RWPE2 (cell line): ENCODE results near the gene MAJIN.
A peak's percentile ranks its signal among the peaks of the same experiment; 100 is the strongest.

Experiments used
- ATAC-seq: fragments of 200-7000 bp; cut with Tn5 transposase; 3 replicates; pipeline ENCODE4 v1.9.1; 2021; ENCODE audit warnings: low read depth
- DNase-seq: peaks from one replicate; pipeline ENCODE4 v3.0.0-alpha.2; 2020; ENCODE audit warnings: low spot score
- H3K27ac ChIP-seq: fragments of 450-650 bp; 2 replicates; pipeline ENCODE4 v1.5.1; 2017; ENCODE audit warnings: mild to moderate bottlenecking; ENCODE audit not compliant: poor library complexity, severe bottlenecking
- H3K27me3 ChIP-seq: fragments of 250-450 bp; sonication (Bioruptor Pico); 2 replicates; pipeline ENCODE4 v1.5.1; 2021; ENCODE audit warnings: mild to moderate bottlenecking, moderate library complexity; ENCODE audit not compliant: insufficient read depth, poor library complexity, severe bottlenecking
- H3K36me3 ChIP-seq: fragments of 250-450 bp; sonication (Bioruptor Pico); 2 replicates; pipeline ENCODE4 v1.5.1; 2020; ENCODE audit warnings: low read depth, mild to moderate bottlenecking, moderate library complexity
- H3K4me1 ChIP-seq: fragments of 250-450 bp; sonication (Bioruptor Pico); 2 replicates; pipeline ENCODE4 v1.5.1; 2021; ENCODE audit warnings: mild to moderate bottlenecking, moderate library complexity; ENCODE audit not compliant: insufficient read depth, poor library complexity, severe bottlenecking
- H3K4me3 ChIP-seq: fragments of 250-450 bp; sonication (Bioruptor Pico); 2 replicates; pipeline ENCODE4 v1.5.1; 2021; ENCODE audit warnings: mild to moderate bottlenecking, moderate library complexity; ENCODE audit not compliant: severe bottlenecking
- H3K9me3 ChIP-seq: fragments of 250-450 bp; sonication (Bioruptor Pico); 2 replicates; pipeline ENCODE4 v1.5.1; 2021; ENCODE audit warnings: mild to moderate bottlenecking, moderate library complexity; ENCODE audit not compliant: severe bottlenecking
- TF ChIP-seq, protein P1 (sequence below): fragments of 450-650 bp; IDR thresholded peaks from one replicate; pipeline ENCODE4 v1.5.1; 2017; ENCODE audit warnings: mild to moderate bottlenecking, moderate library complexity; ENCODE audit not compliant: poor library complexity, severe bottlenecking

The MAJIN gene

GRCh38 chr11:64919627-64920026 is 52.3 kb downstream of the MAJIN start:
- TF ChIP-seq, protein P1, sequence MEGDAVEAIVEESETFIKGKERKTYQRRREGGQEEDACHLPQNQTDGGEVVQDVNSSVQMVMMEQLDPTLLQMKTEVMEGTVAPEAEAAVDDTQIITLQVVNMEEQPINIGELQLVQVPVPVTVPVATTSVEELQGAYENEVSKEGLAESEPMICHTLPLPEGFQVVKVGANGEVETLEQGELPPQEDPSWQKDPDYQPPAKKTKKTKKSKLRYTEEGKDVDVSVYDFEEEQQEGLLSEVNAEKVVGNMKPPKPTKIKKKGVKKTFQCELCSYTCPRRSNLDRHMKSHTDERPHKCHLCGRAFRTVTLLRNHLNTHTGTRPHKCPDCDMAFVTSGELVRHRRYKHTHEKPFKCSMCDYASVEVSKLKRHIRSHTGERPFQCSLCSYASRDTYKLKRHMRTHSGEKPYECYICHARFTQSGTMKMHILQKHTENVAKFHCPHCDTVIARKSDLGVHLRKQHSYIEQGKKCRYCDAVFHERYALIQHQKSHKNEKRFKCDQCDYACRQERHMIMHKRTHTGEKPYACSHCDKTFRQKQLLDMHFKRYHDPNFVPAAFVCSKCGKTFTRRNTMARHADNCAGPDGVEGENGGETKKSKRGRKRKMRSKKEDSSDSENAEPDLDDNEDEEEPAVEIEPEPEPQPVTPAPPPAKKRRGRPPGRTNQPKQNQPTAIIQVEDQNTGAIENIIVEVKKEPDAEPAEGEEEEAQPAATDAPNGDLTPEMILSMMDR = no peak
- peaks cover 5% of the 10 kb centered on the region for H3K4me1 ChIP-seq
- H3K36me3 ChIP-seq = no peaks in the 10 kb centered on the region
- H3K27ac ChIP-seq = no peak overlapping the region
- H3K27me3 ChIP-seq = no peaks in the 10 kb centered on the region
- ATAC-seq = no peak
- DNase-seq = no peak
- H3K4me3 ChIP-seq = no peak overlapping the region
- H3K9me3 ChIP-seq = no peaks in the 10 kb centered on the region

GRCh38 chr11:64918017-64918416 is 53.9 kb downstream of the MAJIN start:
- Histone ChIP-seq H3K4me1 (peaks cover 3% of the 10 kb centered on the region), H3K9me3 (no peaks in the 10 kb centered on the region), H3K27me3 (no peaks in the 10 kb centered on the region), H3K36me3 (peaks cover 4% of the 10 kb centered on the region; the same call in 1 of the 2 replicates), H3K4me3 (peak overlapping the region; percentile 61), H3K27ac (peak overlapping the region; percentile 34)
- no peak for ATAC-seq
- TF ChIP-seq, protein P1 = peak; percentile 37
- DNase-seq = no peak

GRCh38 chr11:64917663-64917995 is 54.3 kb downstream of the MAJIN start:
- ATAC-seq (no peak), DNase-seq (no peak)
- peak overlapping the region; percentile 34 for H3K27ac ChIP-seq
- peak overlapping the region; percentile 61 for H3K4me3 ChIP-seq
- TF ChIP-seq, protein P1 = no peak
- peaks cover 8% of the 10 kb centered on the region; the same call in 1 of the 2 replicates for H3K36me3 ChIP-seq
- H3K4me1 ChIP-seq = peaks cover 3% of the 10 kb centered on the region
- H3K27me3 ChIP-seq = no peaks in the 10 kb centered on the region
- H3K9me3 ChIP-seq = no peaks in the 10 kb centered on the region

DNA sequence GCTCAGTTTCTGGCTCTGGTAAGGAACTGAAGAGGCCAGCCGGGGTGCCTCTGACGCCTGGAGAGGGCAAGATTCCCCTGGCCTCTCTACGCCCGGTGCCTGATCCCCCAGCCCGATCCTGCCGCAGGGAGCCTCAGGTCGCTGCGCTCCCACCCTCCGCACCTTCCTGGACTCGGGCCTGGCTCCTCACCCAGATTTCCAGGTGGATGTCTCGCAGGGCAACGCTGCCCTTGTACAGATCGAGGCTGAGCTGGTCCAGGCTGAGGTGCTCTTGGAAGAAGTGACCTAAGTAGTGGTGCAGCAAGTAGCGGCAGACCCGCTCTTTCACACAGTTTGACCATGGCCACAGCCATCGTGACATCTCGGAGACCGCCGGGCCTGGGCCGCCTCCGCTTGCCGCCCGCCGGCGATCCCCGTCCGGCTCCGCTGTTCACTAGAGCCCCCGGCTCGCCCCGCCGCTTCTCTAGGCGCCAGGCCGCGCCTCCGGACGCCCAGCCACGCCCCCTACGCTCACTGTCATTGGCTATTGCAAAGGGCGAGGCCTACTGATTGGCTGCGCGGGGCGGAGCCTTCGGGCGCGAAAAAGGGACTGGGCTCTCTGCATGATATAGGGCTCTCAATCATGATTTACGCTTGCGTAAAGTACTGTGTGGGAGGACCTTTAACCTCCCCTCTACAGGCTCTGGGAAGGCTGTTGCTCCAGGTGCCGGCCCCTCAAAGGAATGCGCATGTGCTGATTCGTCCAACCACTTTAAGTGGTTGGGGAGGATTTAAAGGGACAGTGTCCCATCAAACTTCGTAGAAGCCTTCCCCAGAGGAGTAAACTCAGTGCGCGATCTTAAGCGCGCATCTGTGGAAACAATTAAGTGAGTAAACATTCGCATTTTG is 54.9 kb downstream of the MAJIN start, which contains the start of gene ATG2A:
Gene ATG2A (minus strand): TSS at position 435 of the 888 bp plus-strand sequence. CDS start 74 bp downstream, at position 361.
- H3K4me1 ChIP-seq = peaks cover 3% of the 10 kb centered on the region
- H3K27ac ChIP-seq = peak within 1 kb of the TSS; percentile 44
- no peaks in the 10 kb centered on the region for H3K27me3 ChIP-seq
- DNase-seq (peak; percentile 97), ATAC-seq (peak; percentile 95)
- peaks cover 11% of the 10 kb centered on the region; the same call in 1 of the 2 replicates for H3K36me3 ChIP-seq
- TF ChIP-seq, protein P1 = no peak
- peak within 1 kb of the TSS; percentile 61 for H3K4me3 ChIP-seq
- no peaks in the 10 kb centered on the region for H3K9me3 ChIP-seq
